ENCODE measurements around the gene CYP27B1. TPM values are rescaled to one million over a fixed set of nuclear protein-coding genes. Genes with fewer than 3 reads are reported as not detected.

Gene CYP27B1
- total and polyA plus RNA-seq, 9 of the 15 experiments (the other 6 are each of a cell fraction or from before 2014, with no cell fraction given): 0.18 to 4.2 (median 1.8) TPM

DNA sequence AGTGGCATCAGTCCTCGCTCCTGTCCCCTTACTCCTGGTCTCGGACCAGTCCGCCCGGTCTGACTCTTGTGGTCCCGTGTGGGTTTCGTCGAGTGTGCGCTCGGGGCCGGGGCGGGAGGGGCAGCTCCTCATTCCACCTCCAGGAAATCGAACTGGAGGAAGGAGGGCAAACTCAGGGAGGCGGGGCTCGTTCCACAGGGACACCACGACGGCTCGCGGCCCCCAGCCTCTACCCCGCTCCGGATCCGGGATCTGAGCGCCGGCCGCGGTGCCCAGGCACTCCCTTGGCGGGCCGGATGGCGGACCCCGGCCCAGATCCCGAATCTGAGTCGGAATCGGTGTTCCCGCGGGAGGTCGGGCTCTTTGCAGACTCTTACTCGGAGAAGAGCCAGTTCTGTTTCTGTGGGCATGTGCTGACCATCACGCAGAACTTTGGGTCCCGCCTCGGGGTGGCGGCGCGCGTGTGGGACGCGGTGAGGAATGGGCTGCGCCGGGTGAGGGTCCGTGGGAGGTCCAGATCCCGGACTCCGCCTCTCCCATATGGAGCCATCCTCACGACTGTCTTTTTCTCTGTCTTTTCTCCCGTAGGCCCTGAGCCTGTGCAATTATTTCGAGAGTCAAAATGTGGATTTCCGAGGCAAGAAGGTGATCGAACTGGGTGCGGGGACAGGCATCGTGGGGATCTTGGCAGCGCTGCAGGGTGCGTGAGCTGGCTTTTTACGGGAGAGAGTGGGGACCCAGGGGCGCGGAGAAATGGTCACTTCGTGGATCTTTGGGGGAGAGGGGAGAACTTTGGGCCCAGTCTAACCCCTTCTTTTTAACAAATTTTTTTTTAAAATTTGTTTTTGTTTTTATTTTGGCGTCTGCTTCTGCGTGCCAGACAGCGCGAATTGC is 5.8 kb upstream of the CYP27B1 start, which contains the start of gene EEF1AKMT3 (continued):
- TF ChIP-seq ASH1L (IDR thresholded peaks at IDR 0.05; ENCODE audit: borderline replicate concordance, low read depth, partially characterized antibody) (no peak), SAFB (IDR thresholded peaks at IDR 0.05; ENCODE audit: borderline replicate concordance, low read depth, low read length) (peak; percentile 38; the same call in 1 of the 2 replicates), GTF2B (IDR thresholded peaks at IDR 0.05; ENCODE audit: extremely low read depth, insufficient read length) (no peak), ZNF318 (IDR thresholded peaks at IDR 0.05; ENCODE audit: borderline replicate concordance in 1 of 2, low read depth in 1 of 2) (no peak)
- TF ChIP-seq, protein P1, sequence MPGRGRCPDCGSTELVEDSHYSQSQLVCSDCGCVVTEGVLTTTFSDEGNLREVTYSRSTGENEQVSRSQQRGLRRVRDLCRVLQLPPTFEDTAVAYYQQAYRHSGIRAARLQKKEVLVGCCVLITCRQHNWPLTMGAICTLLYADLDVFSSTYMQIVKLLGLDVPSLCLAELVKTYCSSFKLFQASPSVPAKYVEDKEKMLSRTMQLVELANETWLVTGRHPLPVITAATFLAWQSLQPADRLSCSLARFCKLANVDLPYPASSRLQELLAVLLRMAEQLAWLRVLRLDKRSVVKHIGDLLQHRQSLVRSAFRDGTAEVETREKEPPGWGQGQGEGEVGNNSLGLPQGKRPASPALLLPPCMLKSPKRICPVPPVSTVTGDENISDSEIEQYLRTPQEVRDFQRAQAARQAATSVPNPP (IDR thresholded peaks at IDR 0.05; ENCODE audit: borderline replicate concordance, insufficient read depth, insufficient read length): no peak
- TF ChIP-seq, protein P2, sequence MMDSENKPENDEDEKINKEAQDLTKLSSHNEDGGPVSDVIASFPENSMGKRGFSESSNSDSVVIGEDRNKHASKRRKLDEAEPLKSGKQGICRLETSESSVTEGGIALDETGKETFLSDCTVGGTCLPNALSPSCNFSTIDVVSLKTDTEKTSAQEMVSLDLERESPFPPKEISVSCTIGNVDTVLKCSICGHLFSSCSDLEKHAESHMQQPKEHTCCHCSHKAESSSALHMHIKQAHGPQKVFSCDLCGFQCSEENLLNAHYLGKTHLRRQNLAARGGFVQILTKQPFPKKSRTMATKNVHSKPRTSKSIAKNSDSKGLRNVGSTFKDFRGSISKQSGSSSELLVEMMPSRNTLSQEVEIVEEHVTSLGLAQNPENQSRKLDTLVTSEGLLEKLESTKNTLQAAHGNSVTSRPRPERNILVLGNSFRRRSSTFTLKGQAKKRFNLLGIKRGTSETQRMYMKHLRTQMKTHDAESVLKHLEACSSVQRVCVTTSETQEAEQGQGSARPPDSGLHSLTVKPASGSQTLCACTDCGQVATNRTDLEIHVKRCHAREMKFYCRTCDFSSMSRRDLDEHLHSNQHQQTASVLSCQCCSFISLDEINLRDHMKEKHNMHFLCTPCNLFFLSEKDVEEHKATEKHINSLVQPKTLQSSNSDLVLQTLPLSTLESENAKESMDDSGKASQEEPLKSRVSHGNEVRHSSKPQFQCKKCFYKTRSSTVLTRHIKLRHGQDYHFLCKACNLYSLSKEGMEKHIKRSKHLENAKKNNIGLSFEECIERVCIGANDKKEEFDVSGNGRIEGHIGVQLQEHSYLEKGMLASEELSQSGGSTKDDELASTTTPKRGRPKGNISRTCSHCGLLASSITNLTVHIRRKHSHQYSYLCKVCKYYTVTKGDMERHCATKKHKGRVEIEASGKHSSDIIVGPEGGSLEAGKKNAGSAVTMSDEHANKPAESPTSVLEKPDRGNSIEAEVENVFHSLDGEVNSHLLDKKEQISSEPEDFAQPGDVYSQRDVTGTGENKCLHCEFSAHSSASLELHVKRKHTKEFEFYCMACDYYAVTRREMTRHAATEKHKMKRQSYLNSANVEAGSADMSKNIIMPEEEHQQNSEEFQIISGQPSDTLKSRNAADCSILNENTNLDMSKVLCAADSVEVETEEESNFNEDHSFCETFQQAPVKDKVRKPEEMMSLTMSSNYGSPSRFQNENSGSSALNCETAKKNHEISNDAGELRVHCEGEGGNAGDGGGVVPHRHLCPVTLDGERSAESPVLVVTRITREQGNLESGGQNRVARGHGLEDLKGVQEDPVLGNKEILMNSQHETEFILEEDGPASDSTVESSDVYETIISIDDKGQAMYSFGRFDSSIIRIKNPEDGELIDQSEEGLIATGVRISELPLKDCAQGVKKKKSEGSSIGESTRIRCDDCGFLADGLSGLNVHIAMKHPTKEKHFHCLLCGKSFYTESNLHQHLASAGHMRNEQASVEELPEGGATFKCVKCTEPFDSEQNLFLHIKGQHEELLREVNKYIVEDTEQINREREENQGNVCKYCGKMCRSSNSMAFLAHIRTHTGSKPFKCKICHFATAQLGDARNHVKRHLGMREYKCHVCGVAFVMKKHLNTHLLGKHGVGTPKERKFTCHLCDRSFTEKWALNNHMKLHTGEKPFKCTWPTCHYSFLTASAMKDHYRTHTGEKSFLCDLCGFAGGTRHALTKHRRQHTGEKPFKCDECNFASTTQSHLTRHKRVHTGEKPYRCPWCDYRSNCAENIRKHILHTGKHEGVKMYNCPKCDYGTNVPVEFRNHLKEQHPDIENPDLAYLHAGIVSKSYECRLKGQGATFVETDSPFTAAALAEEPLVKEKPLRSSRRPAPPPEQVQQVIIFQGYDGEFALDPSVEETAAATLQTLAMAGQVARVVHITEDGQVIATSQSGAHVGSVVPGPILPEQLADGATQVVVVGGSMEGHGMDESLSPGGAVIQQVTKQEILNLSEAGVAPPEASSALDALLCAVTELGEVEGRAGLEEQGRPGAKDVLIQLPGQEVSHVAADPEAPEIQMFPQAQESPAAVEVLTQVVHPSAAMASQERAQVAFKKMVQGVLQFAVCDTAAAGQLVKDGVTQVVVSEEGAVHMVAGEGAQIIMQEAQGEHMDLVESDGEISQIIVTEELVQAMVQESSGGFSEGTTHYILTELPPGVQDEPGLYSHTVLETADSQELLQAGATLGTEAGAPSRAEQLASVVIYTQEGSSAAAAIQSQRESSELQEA (IDR thresholded peaks at IDR 0.05; ENCODE audit: low read depth): no peak
